C4-2B (cell line): ENCODE results near the gene GPANK1.

Source experiments
- CTCF ChIP-seq: fragments of 450-650 bp; conservative IDR thresholded peaks from 2 replicates; pipeline ENCODE4 v1.5.1; 2017; ENCODE audit warnings: mild to moderate bottlenecking
- ZFX ChIP-seq: fragments of 450-650 bp; IDR thresholded peaks from 2 replicates; pipeline ENCODE4 v1.6.1; 2017

- TF ChIP-seq CTCF (no peak), ZFX (no peak)
Measured at GRCh38 chr6:31639043-31639442, 25.8 kb downstream of the GPANK1 start.
